Epithelial cell of proximal tubule (primary cell): ENCODE measurements around the gene PLCD1. TPM values are rescaled to one million over a fixed set of nuclear protein-coding genes. Genes with fewer than 3 reads are reported as not detected.
A peak's percentile ranks its signal among the peaks of the same experiment; 100 is the strongest.
"Not testable (repeated sequence)": the region's sequence is repeated elsewhere in the genome, so short reads cannot be mapped to it uniquely, and the experiment has no call there.

ENCODE experiments used
- DNase-seq: peaks from one replicate; pipeline ENCODE4 v3.0.0-alpha.2; 2011; ENCODE audit warnings: low read depth
- H3K4me3 ChIP-seq: 2 replicates; pipeline ENCODE4 v1.5.1; 2011; ENCODE audit warnings: low read depth, mild to moderate bottlenecking, low read length
- CTCF ChIP-seq: conservative IDR thresholded peaks from 2 replicates; pipeline ENCODE4 v1.5.1; 2012; ENCODE audit warnings: low read depth, mild to moderate bottlenecking, low read length
- total RNA-seq: library from RNA; depleted of rRNA; stranded (reverse); fragments of >200 nt; gene quantifications from 2 replicates; pipeline ENCODE4 v1.2.3, GENCODE V29; 2015

PLCD1 gene
- 9.7 and 11.2 TPM in 2 replicates for total RNA-seq

- DNase-seq = no peak
- H3K4me3 ChIP-seq = peak within 1 kb of the TSS; percentile 55
- no peak for TF ChIP-seq CTCF
Observed at GRCh38 chr3:38029400-38030125, at the start of gene PLCD1. Gene PLCD1, minus strand, starts transcription at chr3:38029642. Its CDS starts 103 bp downstream, at chr3:38029539.

GRCh38 chr3:38077073-38077472 lies 47.6 kb upstream of the PLCD1 start:
- DNase-seq, H3K4me3 ChIP-seq: not testable (repeated sequence)

- H3K4me3 ChIP-seq = no peak overlapping the region
- no peak for TF ChIP-seq CTCF
- DNase-seq = no peak
Observed at GRCh38 chr3:38070013-38070412, 40.6 kb upstream of the PLCD1 start.

- no peak for TF ChIP-seq CTCF
- H3K4me3 ChIP-seq = no peak overlapping the region
- no peak for DNase-seq
Observed at GRCh38 chr3:38067508-38068233, 38.2 kb upstream of the PLCD1 start.

- not testable (repeated sequence) for H3K4me3 ChIP-seq
Observed at GRCh38 chr3:38064453-38064852, 35.0 kb upstream of the PLCD1 start.

GRCh38 chr3:38062809-38063208 lies 33.4 kb upstream of the PLCD1 start:
- no peak for TF ChIP-seq CTCF
- no peak overlapping the region for H3K4me3 ChIP-seq
- DNase-seq = no peak

More at GRCh38 chr3:38064453-38064852, 35.0 kb upstream of the PLCD1 start:
- not testable (repeated sequence) for DNase-seq

- H3K4me3 ChIP-seq = no peak overlapping the region
- no peak for DNase-seq
- TF ChIP-seq CTCF = no peak
Observed at GRCh38 chr3:38059591-38059990, 30.1 kb upstream of the PLCD1 start.

- H3K4me3 ChIP-seq = no peak overlapping the region
- TF ChIP-seq CTCF = no peak
- DNase-seq = no peak
Observed at GRCh38 chr3:38059148-38059547, 29.7 kb upstream of the PLCD1 start.
